Suprapubic skin (tissue), 4 donors: ENCODE data around the gene LHFPL3. TPM values are rescaled to one million over a fixed set of nuclear protein-coding genes. Genes with fewer than 3 reads are reported as not detected.
"Not testable (repeated sequence)": the region's sequence is repeated elsewhere in the genome, so short reads cannot be mapped to it uniquely, and the experiment has no call there.

Experiments
- DNase-seq, 2 donors: peaks; one replicate each; pipeline ENCODE4 v3.0.0-alpha.2; 2019; ENCODE audit warnings: low spot score in 2 of 2
- H3K27ac ChIP-seq: fragments of 200-600 bp; sonication (generic); one replicate; pipeline ENCODE4 v1.5.1; 2019
- H3K27me3 ChIP-seq: fragments of 200-600 bp; sonication (generic); one replicate; pipeline ENCODE4 v1.5.1; 2019
- H3K36me3 ChIP-seq: fragments of 200-600 bp; sonication (generic); one replicate; pipeline ENCODE4 v1.5.1; 2019
- H3K4me1 ChIP-seq: fragments of 200-600 bp; sonication (generic); one replicate; pipeline ENCODE4 v1.5.1; 2019
- H3K4me3 ChIP-seq: fragments of 200-600 bp; sonication (generic); one replicate; pipeline ENCODE4 v1.5.1; 2019; ENCODE audit warnings: mild to moderate bottlenecking
- H3K9me3 ChIP-seq: fragments of 200-600 bp; sonication (generic); one replicate; pipeline ENCODE4 v1.5.1; 2019
- EP300 ChIP-seq: sonication (generic); formaldehyde crosslinking; IDR thresholded peaks from one replicate; pipeline ENCODE4 v1.6.1; 2017; ENCODE audit warnings: antibody characterized with exemption
- POLR2A ChIP-seq, 2 donors: fragments of 450-650 bp; IDR thresholded peaks; one replicate each; pipeline ENCODE4 v1.6.1; 2017; ENCODE audit warnings: antibody characterized with exemption in 2 of 2, mild to moderate bottlenecking in 2 of 2, moderate library complexity in 2 of 2
- POLR2AphosphoS5 ChIP-seq, 3 donors: sonication (generic); formaldehyde crosslinking; IDR thresholded peaks; one replicate each; pipeline ENCODE4 v1.6.1; 2017; ENCODE audit warnings: antibody characterized with exemption in 3 of 3
- WGBS: methylation state at CpG from one replicate; pipeline ENCODE4 v1.1.5; 2018; 5-methylcytosine and 5-hydroxymethylcytosine counted together
- total RNA-seq, 4 donors: library from RNA; depleted of rRNA; stranded (reverse); fragments of >200 nt; gene quantifications; one replicate each; pipeline ENCODE4 v1.1.0, GENCODE V29; 2016
- TF ChIP-seq, protein P1 (sequence below), 2 donors: fragments of 200-600 bp in 1 of 2; fragments of 450-650 bp in 1 of 2; sonication (generic) in 1 of 2; IDR thresholded peaks; one replicate each; pipeline ENCODE4 v1.5.1; 2016 to 2019; ENCODE audit warnings: antibody characterized with exemption in 2 of 2, mild to moderate bottlenecking in 1 of 2, moderate library complexity in 1 of 2

Gene LHFPL3
- total RNA-seq, 4 donors from 2014 or later: not detected

DNA sequence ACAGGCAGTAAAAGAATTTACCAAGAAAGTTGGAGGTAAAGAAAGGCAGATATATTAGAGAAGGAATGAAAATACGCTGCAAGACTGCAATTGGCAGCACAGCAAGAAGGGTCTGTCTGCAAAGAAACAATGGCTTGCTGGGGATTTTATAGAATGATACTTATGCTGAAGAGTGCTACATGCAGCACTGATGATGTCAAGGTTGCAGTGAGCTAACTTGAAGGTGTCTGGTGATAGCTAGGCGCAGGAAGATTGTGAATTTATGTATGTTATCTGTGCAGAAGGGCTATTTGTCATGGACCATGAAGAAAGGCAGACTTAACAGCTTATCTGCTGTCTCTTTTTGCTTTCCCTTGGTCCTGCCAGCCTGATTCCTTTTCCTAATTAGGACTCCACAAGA is 366.3 kb downstream of the LHFPL3 start:
- no peak for DNase-seq
- Histone ChIP-seq H3K27ac (no peak overlapping the region), H3K36me3 (no peaks in the 10 kb centered on the region), H3K4me3 (no peak overlapping the region), H3K9me3 (no peaks in the 10 kb centered on the region), H3K27me3 (no peaks in the 10 kb centered on the region), H3K4me1 (no peaks in the 10 kb centered on the region)
- 68% methylated on average over 2 of the region's 2 CpGs for WGBS
- TF ChIP-seq, protein P1, sequence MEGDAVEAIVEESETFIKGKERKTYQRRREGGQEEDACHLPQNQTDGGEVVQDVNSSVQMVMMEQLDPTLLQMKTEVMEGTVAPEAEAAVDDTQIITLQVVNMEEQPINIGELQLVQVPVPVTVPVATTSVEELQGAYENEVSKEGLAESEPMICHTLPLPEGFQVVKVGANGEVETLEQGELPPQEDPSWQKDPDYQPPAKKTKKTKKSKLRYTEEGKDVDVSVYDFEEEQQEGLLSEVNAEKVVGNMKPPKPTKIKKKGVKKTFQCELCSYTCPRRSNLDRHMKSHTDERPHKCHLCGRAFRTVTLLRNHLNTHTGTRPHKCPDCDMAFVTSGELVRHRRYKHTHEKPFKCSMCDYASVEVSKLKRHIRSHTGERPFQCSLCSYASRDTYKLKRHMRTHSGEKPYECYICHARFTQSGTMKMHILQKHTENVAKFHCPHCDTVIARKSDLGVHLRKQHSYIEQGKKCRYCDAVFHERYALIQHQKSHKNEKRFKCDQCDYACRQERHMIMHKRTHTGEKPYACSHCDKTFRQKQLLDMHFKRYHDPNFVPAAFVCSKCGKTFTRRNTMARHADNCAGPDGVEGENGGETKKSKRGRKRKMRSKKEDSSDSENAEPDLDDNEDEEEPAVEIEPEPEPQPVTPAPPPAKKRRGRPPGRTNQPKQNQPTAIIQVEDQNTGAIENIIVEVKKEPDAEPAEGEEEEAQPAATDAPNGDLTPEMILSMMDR (IDR thresholded peaks at IDR 0.05): no peak
- no peak for TF ChIP-seq POLR2A (IDR thresholded peaks at IDR 0.05)
- TF ChIP-seq EP300: no peak
- no peak for TF ChIP-seq POLR2AphosphoS5 (IDR thresholded peaks at IDR 0.05)

DNA sequence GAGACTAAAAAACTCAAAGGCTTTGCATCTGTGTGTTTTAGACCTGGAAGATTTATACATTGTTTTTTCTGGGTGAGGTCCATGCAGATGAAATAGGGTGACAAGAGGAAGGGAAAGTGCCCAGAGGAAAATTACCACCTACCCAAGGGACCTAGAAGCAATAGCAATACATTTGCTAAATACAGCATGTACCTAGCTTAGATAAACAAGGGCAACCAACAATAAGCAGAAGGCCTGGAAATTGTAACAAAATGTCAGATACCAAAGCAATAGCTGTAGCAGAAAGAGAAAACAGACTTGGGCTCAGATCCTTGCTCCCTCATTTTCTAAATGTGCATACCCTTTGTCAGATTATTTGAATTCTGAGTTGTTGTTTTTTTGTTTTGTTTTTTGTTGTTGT is 367.2 kb downstream of the LHFPL3 start:
- Histone ChIP-seq H3K9me3 (no peaks in the 10 kb centered on the region), H3K27ac (no peak overlapping the region)
- DNase-seq: no peak

DNA sequence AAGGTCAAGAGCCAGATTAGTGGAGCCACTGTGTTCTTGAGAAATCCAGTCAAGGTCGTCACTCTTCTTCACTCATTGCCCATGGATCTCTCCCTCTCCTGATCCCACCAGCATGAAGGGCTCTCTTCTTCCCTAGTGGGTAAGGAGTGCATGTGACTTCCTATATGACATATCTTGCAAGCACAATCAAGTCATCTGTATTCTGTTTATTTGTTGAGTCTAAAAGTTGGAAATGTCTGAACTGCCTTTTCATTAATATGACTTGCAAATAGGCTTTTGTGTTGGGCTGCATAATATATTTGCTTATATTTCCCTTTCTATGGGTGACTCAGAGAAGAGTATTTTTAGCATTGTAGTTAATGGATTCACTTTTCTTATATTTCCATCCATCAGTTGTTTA is 371.9 kb downstream of the LHFPL3 start:
- DNase-seq: no peak
- H3K4me3 ChIP-seq: no peak overlapping the region
- TF ChIP-seq, protein P1 (IDR thresholded peaks at IDR 0.05): no peak
- TF ChIP-seq POLR2AphosphoS5 (IDR thresholded peaks at IDR 0.05) (no peak), POLR2A (IDR thresholded peaks at IDR 0.05) (no peak), EP300 (no peak)
- no peaks in the 10 kb centered on the region for H3K9me3 ChIP-seq
- no peaks in the 10 kb centered on the region for H3K27me3 ChIP-seq
- H3K27ac ChIP-seq: no peak overlapping the region
- 88% methylated on average over 1 of the region's 1 CpG for WGBS
- H3K4me1 ChIP-seq: no peaks in the 10 kb centered on the region
- no peaks in the 10 kb centered on the region for H3K36me3 ChIP-seq

More for the DNA sequence above, 367.2 kb downstream of the LHFPL3 start:
- TF ChIP-seq POLR2AphosphoS5 (IDR thresholded peaks at IDR 0.05): no peak
- no peak for TF ChIP-seq POLR2A (IDR thresholded peaks at IDR 0.05)
- TF ChIP-seq, protein P1 (IDR thresholded peaks at IDR 0.05): no peak
- no peak for TF ChIP-seq EP300
- no peaks in the 10 kb centered on the region for H3K36me3 ChIP-seq
- H3K4me1 ChIP-seq: no peaks in the 10 kb centered on the region
- no peak overlapping the region for H3K4me3 ChIP-seq
- H3K27me3 ChIP-seq: no peaks in the 10 kb centered on the region

DNA sequence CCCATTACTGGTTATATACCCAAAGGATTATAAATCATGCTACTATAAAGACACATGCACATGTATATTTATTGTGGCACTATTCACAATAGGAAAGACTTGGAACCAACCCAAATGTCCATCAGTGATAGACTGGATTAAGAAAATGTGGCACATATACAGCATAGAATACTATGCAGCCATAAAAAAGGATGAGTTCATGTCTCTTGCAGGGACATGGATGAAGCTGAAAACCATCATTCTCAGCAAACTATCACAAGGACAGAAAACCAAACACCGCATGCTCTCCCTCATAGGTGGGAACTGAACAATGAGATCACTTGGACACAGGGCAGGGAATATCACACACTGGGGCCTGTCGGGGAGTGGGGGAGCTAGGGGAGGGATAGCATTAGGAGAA is 392.6 kb downstream of the LHFPL3 start:
- H3K27me3 ChIP-seq, H3K4me1 ChIP-seq, H3K27ac ChIP-seq, DNase-seq, H3K36me3 ChIP-seq, H3K4me3 ChIP-seq, H3K9me3 ChIP-seq: not testable (repeated sequence)
- 95% methylated on average over 2 of the region's 2 CpGs for WGBS

DNA sequence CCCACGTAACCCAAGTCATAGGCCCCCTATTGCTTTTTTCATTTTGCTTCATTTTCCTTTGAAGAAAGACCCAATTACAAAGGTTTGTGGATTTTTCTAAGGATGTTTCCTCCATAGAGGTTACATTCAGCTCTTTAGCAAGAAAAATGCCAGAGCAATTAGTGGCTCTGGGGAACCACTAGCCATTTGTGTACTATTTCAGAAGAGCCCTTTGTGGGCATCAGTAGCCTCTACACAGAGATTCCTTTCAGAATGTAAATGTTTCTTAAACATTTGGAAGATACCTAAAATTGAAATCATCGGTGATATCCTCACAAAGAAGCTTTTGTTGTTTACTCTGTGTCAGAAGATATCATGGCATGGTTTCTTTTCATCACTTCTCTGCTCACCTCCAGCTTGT is 394.6 kb downstream of the LHFPL3 start:
- H3K36me3 ChIP-seq: no peaks in the 10 kb centered on the region
- no peaks in the 10 kb centered on the region for H3K27me3 ChIP-seq
- no peak for DNase-seq
- no peak overlapping the region for H3K4me3 ChIP-seq
- no peaks in the 10 kb centered on the region for H3K4me1 ChIP-seq
- TF ChIP-seq POLR2AphosphoS5 (IDR thresholded peaks at IDR 0.05): no peak
- no peak for TF ChIP-seq POLR2A (IDR thresholded peaks at IDR 0.05)
- TF ChIP-seq EP300: no peak
- TF ChIP-seq, protein P1 (IDR thresholded peaks at IDR 0.05): no peak
- WGBS: 86% methylated on average over 2 of the region's 2 CpGs
- H3K9me3 ChIP-seq: no peaks in the 10 kb centered on the region
- H3K27ac ChIP-seq: no peak overlapping the region

DNA sequence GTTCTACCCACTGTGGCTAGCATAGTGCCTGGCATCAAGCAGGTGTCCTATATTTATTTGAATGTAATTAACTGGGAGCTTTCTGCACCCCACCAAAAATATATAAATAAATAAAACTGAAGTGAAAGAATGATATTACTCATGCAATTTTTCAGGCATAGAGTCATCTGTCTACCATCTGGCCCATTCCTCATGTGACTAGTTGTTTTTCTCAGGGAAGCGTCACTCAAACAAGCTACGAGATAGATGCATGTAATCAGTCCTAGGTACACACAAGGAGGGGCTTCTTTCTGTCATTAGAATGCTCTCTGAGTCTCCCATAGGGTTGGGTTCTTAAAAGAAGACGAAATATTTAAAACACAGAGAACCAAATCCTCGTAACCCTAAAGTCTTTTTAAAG is 430.1 kb downstream of the LHFPL3 start:
- 49% methylated on average over 4 of the region's 4 CpGs for WGBS
- Histone ChIP-seq H3K36me3 (no peaks in the 10 kb centered on the region), H3K9me3 (no peaks in the 10 kb centered on the region), H3K4me1 (no peaks in the 10 kb centered on the region), H3K4me3 (no peak overlapping the region), H3K27ac (no peak overlapping the region), H3K27me3 (no peaks in the 10 kb centered on the region)
- TF ChIP-seq POLR2A (IDR thresholded peaks at IDR 0.05): no peak
- no peak for TF ChIP-seq EP300
- DNase-seq: no peak
